DMS53 treated with DMSO at 0.1 percent for 48 hours (cell line): ENCODE measurements around the gene WDR86.
A peak's percentile ranks its signal among the peaks of the same experiment; 100 is the strongest.

Experiments
- DNase-seq: peaks from one replicate; lab custom pipeline; 2025; ENCODE audit not compliant: unreplicated experiment; lab: John Stamatoyannopoulos, UW

The WDR86 gene, protein sequence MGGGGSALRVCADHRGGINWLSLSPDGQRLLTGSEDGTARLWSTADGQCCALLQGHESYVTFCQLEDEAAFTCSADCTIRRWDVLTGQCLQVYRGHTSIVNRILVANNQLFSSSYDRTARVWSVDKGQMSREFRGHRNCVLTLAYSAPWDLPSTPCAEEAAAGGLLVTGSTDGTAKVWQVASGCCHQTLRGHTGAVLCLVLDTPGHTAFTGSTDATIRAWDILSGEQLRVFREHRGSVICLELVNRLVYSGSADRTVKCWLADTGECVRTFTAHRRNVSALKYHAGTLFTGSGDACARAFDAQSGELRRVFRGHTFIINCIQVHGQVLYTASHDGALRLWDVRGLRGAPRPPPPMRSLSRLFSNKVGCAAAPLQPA

DNA sequence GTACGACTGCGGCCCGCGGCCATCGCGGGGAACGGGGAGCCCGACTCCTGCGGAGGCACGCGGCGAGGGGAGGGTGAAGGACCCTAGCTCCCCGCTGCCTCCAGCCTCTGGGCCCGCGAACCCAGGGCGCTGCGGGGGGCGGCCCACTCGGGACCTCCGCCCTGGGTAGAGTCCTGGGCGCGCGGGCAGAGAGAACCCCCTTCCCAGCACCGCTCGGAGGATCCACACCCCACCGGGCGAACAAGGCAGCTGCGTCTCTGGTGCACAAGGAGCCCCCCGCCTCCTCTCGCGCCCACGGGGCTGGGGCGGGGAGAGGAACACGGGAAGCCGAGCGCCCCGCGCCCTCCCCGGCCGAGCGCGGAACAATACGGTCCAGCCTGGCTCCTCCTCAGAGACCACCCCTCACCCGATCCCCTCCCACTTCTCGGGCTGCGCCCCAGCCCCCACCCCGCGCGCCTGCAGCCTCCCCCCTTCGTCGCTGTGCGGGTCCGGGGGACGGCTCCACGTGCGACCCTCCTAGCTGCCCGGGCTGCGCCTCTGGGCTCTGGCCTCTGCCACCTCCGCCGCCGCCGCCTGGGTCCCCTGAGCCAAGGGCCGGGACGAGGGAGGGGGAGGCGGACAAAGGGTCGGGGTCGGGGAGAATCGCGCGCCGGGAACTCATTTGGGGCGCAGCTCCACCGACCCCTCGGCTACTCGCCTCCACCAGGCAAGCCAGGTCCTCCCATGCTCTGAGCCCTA, at the start of gene WDR86:
TSS of gene WDR86 (minus strand) at position 372 of the 738 bp plus-strand sequence. CDS start 449 bp downstream, outside the sequence.
- no peak for DNase-seq

DNA sequence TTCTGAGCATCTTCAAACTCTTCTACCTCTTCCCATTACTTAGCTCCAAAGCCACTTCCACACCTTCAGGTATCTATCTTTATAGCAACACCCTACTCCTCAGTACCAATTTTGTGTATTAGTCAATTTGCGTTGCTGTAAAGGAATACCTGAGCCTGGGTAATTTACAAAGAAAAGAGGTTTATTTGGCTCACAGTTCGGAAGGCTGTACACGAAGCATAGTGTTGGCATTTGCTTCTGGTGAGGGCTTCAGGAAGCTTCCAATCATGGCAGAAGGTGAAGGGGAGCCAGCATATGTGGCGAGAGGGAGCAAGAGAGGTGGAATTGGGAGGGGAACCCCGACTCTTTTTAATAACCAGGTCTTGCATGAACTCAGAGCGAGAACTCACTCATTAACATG, 47.7 kb upstream of the WDR86 start:
- DNase-seq = no peak

DNA sequence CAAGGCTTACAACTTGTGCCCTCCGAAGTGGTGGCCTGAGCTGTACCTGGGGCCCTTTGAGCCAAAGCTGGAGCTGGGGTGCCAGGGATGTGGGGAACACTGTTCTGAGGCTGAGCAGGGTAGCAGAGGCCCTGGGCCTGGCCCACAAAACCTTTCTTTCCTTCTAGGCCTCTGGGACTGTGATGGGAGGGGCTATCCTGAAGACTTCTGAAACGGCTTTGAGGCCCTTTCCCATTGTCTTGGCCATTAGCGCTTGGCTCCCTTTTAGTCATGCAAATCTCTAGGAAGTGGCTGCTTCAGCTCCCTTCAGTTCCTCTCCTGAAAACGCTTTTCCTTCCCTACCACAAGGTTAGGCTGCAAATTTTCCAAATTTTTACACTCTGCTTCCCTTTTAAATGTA, 46.9 kb upstream of the WDR86 start:
- no peak for DNase-seq

DNA sequence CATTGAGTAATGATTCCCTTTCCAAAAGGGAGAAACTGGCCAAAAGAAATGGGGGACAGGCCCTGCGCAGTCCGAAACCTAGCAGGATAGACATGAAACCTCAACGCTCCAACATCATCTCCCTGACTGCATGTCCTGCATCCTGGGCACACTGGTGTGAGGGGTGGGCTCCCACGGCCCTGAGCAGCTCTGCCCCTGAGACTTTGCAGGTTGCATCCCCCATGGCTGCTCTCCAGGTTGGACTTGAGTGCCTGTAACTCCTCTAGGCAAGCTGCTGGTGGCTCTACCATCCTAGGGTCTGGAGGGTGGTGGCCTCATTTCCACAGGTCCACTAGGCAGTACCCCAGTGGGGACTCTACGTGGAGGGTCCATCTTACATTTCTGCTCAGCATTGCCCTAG, 46.4 kb upstream of the WDR86 start:
- DNase-seq = no peak

DNA sequence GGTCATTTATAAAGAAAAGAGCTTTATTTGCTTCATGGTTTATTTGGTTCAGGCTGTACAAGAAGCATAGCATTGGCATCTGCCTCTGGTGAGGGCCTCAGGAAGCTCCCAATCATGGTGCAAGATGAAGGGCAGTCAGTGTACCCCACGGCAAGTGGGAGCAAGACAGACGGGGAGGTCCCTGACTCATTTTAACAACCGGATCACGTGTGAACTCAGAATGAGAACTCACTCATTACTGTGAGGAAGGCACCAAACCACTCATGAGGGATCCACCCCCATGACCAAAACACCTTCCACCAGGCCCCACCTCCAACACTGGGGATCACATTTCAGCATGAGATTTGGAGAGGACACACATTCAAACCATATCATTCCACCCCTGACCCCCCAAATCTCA, 45.9 kb upstream of the WDR86 start:
- no peak for DNase-seq

DNA sequence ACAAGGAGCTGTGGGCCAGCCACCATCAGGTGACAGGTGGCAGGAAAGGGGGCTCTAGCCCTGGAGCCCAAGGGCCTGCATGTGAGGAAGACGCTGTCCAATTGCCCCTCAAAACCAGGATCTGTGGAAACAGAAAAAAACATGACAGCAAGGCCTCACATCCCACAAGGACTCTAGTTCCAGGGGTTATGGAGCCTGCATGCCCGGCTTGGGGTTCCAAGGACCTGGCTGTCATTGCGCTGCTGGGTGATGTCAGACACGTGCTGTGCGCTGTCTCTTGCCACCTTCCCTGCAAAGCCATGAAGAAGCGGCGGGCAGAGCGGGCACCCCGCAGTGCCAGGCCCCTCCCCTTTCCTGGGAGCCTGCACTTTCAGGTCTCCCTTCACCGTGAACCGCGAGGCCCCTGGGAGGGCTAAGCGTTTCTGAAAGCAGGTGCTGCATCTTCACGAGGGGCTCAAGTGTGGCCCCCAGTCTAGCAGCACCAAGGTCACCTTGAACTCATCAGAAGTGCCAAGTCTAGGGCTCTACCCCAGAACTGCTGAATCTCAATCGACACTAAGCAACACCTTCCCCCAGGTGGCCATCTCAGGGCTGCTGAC, 45.2 kb upstream of the WDR86 start:
- no peak for DNase-seq

DNA sequence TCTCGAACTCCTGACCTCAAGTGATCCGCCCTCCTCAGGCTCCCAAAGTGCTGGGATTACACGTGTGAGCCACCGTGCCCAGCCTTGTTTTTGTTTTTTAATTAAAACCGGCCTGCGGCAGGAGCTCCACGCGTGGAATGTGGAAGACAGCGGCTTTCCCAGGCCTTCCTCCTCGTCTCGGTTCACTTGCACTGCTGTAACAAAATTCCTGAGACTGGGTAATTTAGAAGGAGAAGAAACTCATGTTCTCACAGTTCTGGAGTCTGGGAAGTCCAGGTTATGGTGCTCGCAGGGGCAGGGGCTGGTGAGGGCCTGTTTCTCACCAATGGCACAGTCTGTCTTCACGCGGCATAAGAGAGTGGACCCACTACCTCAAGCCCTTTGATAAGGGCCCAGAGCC, 44.5 kb upstream of the WDR86 start:
- no peak for DNase-seq

DNA sequence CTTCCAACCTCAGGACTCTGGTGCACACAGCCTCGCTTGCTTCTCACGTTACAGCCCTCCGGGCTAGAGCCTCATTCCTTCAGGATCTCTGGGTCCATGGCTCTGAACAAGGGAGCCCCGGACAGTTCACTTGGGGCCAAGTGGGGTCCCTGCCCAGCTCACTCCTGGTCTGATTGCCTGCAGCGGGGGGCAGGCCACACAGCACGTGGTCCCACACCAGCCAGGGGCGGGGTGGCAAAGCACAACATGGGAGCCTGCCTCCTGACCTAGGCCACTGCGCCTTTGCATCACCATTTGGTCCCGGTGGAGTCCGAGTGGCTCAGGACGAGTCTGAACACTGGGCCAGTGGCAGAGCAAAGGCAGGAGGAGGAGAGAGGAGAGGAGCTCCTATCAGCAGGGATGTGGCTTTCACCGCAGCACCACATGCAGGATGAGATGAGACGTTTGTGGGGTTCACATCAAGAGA, 43.5 kb upstream of the WDR86 start:
- DNase-seq = no peak

DNA sequence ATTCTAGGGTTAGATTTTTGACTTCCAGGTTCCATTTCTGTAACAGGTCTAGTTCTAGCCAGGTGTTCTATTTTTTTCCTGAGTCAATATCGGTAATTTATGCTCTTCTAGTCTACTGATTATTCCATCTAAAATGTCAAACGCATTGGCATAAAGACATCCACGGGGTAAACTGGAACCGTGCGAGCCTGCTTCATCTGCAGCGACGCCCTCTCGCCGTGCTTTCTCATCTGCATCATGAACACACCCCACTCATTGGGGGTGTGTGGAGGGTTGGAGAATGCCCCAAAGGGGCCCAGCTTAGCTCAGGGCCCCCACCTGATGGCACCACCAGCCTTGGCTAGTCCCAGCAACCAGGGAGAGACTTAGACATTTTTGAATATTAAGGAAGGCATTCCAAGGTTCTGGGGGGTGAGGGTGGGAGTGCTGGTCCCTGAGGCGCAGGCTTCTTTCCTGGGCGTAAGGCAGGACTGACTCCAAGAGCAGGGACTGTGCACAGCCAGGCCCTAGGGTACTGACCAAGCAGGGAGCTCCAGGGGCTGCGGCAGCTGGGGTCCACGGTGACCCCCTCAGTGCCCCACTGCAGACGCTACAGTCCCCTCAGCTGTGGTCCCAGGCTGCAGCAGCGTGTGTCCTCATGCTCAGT, 43.0 kb upstream of the WDR86 start:
- DNase-seq = no peak

DNA sequence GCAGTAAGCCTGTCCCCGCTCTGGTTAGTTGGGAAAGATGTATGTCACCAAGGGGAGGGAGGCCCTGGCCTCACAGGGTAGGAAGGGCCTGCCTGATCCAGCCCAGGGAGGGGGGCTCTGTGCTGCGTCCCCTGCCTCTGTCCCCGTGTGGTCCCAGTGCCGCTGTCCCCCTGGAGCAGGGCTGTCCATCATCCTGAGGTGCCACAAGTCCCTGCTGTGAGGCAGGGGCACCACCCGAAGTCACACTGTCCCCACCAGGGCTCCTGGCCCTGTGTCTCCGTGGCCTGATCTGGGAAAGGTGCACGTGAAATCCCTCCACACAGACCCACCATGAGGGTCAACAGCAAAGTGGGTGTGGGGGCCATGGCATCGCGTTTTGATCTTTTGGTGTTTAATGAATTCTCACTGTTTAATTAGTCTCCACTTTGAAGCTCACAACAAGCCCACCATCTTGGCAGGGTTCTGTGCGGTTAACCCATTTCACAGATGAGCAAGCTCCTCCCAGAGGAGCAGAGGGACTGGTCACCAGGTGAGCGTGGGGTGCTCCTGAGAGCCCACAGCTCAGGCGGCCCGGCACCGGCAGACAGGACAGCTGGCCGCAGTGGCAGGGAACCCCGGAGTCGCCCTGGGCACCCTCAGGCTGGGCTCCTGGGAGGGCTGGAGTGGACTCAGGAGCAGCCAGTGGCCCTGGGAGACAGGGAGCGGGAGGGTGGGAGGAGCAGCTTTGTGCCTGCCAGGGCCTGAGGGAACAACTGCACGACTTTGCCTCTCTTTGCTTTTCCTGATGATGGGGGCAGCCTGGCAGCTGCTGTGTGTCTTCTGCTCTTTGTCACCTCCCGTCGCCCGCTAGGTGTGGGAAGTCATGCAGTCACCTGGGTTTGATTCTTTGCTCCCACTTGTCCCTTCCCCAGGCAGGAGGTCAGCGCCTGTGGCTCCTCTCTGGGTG, 42.1 kb upstream of the WDR86 start:
- no peak for DNase-seq

DNA sequence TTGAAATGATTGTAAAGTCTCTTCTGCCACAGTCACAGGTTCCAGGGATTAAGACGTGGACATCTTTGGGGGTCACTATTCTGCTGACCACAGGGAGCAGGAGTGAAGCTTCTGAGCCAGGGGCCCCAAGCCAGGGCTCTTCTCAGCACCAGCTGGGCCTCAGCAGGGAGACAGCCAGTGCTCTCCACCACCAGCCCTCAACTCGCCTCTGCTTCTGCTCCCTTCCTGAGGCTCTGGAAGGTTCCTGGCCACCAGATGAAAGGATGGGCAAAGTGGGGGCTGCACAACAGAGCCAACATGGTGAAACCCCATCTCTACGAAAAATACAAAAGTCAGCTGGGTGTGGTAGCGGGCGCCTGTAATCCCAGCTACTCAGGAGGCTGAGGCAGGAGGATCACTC, 41.3 kb upstream of the WDR86 start:
- no peak for DNase-seq

DNA sequence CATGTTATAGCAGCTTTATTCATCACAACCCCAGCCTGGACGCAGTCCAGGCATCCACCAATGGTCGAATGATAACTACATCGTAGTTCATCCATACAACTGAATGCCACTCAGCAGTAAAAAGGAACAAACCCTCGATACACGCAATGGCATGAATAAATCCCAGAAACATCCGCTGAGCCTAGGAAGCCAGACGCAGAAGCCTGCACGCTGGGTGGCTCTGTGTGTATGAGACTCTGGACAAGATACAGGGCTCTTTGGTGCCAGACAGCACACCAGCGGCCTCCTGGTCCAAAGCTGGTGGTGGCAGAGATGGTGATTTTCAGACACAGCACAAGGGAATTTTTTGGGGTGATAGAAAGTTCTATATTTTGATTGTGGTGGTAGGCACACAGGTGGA, 40.2 kb upstream of the WDR86 start:
- no peak for DNase-seq

DNA sequence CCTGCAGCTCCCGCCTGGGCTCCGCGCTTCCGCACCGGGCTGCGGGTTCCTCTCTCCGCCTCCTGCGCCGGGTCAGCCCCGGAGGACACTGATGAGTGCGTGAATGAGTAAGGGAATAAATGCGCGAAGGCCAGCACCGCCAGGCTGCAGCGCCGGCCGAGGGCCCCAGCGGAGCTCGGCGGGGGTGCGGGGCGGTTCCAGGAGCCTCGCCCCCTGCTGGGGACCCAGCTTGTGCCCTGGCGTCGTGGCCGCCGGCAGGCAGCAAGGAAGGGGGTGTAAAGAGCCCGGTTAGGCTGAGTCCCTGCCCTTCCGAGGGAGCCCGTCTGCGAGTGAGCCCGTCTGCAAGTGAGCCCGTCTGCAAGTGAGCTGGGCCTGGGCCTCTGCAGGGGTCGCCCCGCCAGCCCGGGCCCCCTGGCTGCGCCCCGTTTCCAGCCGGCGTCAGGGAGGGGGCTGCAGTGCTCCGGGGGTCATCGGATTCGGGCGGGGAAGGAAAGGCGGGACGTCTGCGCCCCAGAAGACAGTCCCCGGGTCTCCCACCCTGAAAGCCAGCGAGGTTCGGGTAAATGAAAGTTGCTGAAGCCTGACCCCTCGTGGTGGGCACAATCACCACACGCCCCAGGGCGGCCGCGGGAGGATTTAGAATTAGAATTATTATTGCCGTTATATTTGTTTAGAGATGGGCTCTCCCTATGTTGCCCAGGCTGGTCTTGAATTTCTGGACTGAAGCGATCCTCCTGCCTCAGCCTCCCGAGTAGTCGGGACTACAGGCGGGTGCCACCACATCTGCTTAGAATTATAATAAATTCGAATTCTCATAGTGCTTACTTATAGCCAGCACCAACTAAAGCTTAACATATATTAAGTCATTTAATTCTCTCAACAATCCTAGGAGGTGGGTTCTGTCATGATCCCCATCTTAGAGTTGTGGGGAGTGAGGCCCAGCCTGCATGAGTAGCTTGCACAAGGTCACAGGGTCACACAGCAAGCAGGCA, 38.7 kb upstream of the WDR86 start:
- peak; percentile 41 for DNase-seq

DNA sequence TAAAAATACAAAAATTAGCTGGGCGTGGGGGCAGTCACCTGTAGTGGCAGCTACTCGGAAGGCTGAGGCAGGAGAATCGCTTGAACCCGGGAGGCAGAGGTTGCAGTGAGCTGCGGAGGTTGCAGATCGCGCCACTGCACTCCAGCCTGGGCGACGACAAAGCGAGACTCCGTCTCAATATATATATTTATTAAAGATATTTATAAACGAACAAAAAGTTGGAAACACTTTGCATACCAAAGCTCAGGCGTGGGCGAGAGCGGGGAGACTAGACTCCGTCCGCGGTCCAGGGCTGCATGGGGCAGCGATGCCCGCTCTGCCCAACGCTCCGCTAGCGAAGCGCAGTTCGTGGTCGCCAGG, 38.0 kb upstream of the WDR86 start:
- no peak for DNase-seq

DNA sequence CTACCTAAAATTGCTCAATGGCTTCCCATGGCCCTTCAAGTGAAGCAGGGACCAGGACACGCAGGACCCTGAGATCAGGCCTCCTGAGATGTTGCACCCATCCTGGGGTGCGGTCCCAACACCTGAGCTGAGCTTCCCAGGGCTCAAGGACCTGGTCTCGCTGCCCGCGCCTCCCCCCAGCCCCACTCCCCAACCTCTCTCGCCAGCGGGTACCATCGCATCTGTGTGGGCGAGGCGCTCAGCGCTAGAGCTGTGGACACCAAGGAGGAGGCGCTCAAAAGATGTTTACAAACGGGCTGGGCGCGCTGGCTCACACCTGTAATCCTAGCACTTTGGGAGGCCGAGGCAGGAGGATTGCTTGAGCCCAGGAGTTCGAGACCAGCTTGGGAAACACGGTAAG, 37.5 kb upstream of the WDR86 start:
- no peak for DNase-seq

DNA sequence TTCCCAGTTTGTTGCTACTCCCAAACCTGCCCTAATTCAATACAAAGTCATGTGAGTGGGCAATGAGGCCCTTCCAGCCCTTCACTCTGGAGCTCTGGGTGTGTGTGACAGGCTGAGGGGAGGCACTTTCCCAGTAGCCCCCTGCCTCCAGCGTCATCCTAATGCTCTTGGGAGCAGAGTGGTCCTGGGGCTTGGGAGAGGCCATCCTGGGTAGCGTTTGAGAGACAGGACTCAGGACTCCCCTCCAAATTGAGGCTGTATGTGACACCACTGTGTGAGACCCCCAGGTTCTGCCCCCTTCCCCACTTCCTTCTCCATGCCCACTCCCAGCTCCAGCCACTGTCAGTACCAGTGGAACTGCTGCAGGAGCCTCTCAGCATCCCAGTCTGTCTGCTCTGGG, 36.6 kb upstream of the WDR86 start:
- no peak for DNase-seq

DNA sequence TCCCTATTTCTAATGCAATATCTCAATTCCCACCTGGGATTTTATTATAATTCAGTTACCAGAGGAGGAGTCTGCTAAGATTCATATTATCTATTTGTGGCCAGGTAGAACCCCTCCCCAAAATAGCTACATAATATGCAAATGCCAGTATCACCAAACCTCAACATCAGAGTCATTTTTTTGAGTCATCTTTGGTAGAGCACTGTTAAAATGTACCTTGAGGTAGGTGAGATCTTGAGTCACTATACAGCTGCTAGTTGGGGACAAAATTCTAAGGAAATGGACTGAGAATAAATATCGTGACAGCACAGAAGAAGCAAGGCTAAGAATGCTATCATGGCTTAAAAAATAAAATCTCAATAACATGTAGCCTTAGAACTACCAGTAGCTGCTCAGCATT, 34.8 kb upstream of the WDR86 start:
- no peak for DNase-seq

DNA sequence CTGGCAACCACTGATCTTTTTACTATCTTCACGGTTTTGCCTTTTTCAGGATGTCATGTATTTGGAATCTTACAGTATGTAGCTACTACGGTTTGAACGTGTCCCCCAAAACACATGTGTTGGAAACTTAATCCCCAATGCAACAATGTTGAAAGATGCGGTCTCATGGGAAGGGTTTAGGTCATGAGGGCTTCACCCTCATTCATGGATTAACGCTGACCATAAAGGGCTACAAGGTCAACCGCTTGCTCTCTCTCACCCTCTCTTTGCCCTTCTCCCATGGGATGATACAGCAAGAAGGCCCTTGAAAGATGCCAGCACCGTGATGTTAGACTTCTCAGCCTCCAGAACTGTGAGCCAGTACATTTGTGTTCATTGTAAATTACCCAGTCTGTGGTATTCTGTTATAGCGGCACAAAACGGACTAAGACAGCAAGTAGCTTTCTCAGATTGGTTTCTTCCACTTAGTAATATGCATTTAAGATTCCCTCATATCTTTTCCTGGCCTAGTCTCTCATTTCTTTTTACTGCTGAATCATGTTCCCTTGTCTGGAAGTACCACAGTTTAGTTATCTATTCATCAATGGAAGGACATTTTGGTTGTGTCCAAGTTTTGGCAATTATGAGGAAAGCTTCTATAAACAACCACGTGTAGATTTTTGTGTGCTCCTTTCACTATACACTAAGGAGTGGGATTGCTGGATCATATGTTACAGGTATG, 33.1 kb upstream of the WDR86 start:
- no peak for DNase-seq
